HG02798 (cell line): ENCODE measurements around the gene EIF5AL1.
"Not testable (repeated sequence)": the region's sequence is repeated elsewhere in the genome, so short reads cannot be mapped to it uniquely, and the experiment has no call there.

Source experiments
- ATAC-seq: cut with Tn5 transposase; IDR thresholded peaks from one replicate; pipeline ENCODE4 v1.9.1; 2021; ENCODE audit warnings: mild to moderate bottlenecking; ENCODE audit not compliant: unreplicated experiment, poor library complexity

EIF5AL1 gene

GRCh38 chr10:79487296-79488194 is 24.8 kb upstream of the EIF5AL1 start:
- peak; percentile 90 for ATAC-seq

DNA sequence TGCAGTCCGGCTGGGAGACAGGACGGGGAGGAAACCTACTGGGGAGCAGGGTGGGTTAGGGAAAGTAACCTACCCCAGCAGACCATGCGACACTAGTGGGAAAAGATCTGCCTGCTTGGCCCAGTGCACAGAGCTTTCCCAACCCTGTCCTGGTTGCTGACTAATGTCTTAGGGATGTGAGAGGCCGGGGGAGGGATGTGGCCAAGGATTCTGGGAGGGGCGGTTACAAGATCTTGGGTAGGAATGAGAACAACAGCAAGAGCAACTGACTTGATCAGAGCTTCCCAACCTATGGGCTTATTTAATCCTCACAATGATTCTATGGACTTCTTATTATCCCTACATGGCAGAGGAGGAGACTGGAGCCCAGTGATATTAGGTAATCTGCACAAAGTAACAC is 24.0 kb upstream of the EIF5AL1 start:
- ATAC-seq = no peak

DNA sequence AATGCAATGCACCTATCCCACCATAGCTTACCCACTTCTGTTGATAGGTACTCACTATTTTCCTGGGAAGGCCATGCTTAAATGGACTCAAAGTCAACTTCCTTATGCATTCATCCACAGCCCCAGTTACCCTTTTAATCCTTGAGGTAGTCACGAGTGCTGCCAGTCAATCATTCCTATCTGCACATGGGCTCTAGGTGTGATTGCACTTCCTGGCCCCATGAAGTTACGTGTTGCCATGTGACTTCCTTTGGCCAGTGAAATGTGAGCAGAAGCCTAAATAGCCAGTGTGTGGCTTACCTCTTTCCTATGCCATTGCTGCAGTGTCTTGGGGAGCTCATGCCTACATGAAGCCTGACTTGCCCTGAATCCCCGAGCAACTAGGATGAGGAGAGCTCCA is 23.5 kb upstream of the EIF5AL1 start:
- no peak for ATAC-seq

DNA sequence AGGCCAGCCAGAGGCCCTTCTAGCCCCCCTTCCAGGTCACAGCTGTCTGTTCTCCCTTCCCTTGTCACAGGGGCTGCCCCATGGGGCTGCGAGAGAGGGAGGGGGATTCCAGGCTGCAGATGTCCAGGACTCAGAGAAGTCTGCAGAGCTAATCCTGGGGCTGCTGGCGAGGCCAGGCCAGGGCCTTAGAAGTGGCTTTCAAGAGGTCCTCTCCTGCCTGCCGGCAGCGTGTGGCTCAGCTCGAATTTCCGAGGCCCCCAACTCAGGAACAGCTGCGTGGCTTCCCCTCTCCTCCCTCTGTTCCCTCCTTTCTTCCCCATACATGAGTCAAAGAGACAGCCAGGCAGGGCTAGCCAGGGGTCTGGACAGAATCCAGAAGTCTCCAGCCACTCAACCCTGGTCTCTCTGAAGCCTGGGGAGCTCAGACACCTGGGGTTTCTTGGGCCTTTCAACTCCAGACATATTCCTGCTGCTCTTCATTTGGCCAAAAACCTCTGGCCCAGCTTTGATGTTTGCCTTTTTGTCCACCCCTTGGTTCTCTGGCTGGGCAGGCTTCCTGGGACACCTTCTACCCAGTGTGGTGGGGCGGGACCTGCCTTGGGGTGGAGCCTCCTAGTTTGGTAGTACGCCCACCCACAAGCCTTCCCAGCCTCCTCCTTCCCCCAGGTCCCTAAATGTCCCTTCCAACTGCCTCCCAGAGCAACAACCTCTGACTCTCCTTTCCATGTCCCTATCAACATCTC is 21.8 kb upstream of the EIF5AL1 start:
- no peak for ATAC-seq

GRCh38 chr10:79491143-79491835 is 21.0 kb upstream of the EIF5AL1 start:
- ATAC-seq = no peak

DNA sequence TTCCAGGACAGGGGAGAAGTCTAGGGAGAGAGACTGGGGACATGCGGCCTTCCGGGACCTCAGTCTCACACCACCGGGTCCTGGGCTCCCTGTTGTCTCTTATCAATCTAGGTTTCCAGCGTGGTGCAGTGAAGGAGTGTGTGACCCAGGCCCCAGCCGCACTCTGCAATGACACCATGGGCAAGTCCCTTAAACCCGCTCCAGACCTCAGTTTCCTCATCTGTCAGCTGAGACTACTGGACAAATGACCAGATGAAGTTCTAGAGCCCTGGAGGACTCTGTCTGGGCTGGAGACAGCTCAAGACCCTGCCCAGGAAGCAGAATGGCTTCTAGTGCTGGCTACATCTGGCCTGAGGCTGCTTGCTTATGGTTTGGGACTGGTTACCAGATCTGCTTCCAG is 20.1 kb upstream of the EIF5AL1 start:
- ATAC-seq = no peak

- ATAC-seq = no peak
Observed at GRCh38 chr10:79492839-79493238, 19.5 kb upstream of the EIF5AL1 start.

DNA sequence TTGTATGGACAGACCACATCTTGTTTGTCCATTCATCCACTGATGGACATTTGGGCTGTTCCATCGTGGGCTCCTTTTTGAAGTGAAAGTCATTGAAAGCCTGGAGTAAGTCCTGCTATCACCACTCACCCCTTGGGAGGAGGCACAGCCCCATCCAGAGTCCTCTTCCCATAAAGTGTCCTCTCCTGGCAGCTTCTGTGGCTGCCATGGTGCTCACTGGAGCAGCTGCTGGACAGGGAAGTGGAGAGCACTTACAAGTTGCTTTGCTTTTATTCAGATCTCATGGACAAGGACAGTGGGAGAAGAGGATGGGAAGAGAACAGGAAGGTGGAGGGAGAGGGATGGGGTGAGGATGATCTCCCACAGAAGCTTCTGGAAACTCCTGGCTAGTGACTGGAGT is 18.5 kb upstream of the EIF5AL1 start:
- ATAC-seq = no peak

GRCh38 chr10:79494871-79495705 is 17.2 kb upstream of the EIF5AL1 start:
- no peak for ATAC-seq

DNA sequence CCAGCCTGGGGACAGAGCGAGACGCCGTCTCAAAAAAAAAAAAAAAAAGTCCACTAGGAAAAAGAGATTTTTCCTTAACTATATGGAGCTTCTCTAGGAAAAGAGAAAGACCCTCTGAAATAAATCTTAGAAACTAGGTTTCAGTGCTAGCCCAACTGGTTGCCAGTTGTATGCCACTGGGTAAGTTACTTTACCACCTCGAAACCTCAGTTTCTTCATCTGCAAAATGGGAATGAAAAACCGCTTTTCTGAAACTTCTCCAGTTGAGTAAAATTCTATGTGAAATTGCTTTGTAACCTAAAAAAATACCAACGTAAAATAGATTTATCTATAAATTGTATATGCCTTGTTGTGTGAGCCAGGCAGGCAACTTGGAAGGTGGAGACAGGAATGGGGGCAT is 16.5 kb upstream of the EIF5AL1 start:
- no peak for ATAC-seq

DNA sequence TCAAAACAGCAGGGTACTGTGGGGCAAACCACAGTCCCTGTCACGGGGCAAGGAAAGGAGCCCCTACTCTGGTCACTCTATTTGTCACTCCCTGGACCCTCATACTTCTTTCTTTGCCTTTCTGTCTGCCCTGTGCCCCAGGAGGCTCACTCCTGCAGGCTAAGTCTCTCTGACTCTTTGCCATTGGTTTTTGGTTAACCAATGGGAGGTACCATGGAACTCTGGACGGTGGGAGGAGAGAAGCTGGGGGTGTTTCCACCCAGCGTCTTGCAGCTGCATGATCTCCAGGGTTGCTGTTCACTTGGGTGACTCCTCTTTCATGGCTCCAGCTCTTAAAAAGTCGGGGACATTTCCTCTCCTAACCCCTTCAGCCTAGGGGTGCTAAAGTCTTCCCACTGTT is 15.4 kb upstream of the EIF5AL1 start:
- ATAC-seq = no peak

GRCh38 chr10:79498291-79498829 is 14.0 kb upstream of the EIF5AL1 start:
- no peak for ATAC-seq

DNA sequence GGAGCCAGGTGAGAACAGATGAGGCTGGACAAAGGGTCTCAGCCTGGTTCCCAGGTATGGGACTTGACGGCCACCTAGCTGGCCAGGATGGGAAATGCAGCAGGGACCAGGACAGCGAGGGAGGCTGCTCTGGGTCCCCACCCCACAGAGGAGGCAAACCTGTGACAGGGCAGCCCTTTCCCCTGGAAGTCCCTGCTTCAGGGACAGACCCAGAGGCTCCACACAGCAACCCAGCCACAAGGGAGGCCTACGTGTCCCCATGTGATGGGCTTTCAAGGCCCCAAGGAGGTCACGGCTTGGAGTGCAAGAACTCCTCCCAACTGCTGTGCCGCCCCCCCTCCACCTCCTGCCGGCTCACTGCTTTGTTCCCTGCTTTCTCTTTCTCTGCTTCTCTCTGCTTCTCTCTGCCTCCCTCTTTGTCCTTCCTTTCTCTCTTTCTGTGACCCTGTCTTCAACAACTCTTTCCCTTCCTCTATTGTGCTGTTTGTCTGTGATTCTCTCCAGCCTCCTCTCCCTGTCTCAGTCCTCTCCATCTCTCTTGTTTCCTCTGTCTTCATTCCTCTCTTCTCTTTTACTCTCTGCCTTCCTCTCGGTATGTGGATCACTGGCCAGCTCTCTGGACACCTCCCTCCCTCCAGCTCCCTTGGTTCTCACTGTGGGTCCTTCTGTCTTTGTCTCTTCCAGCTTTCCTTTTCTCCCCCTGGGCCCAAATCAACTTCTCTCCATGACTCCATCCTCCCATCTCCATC is 9.6 kb upstream of the EIF5AL1 start:
- no peak for ATAC-seq

DNA sequence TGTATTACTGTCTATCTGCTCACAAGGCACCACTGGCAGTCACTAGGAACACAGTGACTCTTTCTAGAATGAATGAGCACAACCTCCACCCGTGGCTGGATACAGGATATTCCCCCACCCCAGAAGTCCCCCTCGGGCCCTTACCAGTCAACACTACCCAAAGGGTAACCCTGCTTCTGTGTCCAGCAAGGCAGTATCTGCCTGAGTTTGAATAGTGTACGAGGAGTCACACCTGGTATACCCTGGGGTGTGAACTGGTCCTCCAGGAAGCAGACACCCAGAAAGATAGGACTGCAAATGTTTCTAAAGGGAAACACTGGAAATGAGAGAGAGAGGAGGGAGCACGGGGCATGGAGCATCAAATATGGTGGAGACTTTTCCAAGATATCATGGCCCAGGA is 8.5 kb upstream of the EIF5AL1 start:
- ATAC-seq = not testable (repeated sequence)

- ATAC-seq = not testable (repeated sequence)
Observed at GRCh38 chr10:79504483-79504882, 7.8 kb upstream of the EIF5AL1 start.

DNA sequence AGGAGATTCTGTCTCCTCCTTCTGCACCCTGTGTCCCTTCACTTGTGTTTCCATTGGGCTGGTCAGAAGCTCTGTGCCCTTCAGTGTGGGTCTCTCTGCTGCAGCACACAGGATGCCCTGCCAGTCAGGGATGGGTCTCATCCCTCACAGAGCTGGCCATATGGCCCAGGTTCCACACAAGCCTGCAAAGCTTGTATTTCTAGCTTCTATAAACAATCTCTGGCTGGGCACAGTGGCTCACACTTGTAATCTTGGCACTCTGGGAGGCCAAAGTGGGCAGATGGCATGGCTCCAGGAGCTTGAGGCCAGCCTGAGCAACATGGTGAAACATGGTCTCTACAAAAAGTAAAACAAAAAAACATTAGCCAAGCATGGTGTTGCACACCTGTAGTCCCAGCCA is 7.0 kb upstream of the EIF5AL1 start:
- ATAC-seq = not testable (repeated sequence)

- ATAC-seq = no peak
Observed at GRCh38 chr10:79505829-79506228, 6.5 kb upstream of the EIF5AL1 start.

DNA sequence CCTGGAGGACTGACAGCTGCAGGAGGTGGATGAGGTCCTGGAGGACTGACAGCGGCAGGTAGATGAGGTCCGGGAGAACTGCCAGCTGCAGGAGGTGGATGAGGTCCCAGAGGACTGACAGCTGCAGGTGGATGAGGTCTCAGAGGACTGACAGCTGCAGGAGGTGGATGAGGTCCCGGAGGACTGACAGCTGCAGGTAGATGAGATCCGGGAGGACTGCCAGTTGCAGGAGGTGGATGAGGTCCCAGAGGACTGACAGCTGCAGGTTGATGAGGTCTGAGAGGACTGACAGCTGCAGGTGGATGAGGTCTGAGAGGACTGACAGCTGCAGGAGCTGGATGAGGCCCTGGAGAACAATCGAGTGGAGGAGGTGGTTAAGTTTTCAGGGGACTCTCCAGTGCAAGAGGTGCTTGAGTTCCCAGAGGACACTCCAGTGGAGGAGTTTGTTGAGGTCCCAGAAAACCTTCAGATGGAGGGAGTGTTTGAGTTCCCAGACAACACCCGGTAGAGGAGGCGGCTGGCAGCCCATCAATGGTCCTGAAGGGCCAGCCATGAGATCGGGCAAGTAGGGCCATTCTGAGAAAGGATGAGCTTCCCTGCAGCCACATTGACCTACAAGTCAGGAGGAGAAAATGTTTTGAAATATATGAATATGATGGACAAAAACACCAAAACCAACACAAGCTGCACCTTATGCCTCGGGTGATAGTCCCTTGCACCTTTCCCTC is 4.7 kb upstream of the EIF5AL1 start:
- ATAC-seq = no peak

DNA sequence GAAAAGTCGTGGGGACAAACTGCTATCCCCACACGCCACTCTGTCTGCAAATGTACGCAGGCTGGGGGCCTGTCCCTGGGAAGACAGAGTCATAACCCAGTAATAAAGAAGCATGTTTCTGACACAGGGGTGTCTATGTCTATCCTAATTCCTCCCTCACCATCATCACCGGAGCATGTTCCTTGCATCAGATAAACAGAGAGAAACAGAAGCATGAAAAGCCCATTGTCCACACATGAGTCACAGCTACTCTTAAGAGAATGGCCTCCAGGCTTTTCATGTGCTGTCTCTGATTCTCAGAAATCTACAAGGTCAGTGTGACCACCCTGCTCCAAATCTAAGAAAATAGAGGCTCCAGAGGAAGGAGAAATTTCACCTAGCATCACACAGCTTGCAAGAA is 4.1 kb upstream of the EIF5AL1 start:
- not testable (repeated sequence) for ATAC-seq
